Measurements from ENCODE around the gene SATB2.

DNA sequence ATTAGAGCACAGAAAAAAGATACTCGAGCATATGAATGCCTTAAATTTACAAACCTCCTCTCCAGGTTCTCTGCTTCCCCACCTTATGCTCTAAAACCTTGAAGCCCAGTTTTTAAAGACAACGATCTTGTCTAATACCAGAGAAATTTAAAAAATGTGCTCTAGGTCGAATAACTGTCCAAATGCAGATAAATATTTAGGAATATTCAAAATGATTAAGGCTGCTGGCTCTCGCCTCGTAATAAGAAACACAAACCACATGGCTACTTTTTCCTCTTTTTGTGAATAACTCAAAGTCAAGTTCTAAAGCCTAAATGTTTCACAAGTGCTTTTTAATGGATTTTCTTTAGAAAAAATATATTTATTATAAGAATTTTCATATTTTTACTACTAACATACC, 101.3 kb downstream of the SATB2 start:
- TF ChIP-seq, protein P1, sequence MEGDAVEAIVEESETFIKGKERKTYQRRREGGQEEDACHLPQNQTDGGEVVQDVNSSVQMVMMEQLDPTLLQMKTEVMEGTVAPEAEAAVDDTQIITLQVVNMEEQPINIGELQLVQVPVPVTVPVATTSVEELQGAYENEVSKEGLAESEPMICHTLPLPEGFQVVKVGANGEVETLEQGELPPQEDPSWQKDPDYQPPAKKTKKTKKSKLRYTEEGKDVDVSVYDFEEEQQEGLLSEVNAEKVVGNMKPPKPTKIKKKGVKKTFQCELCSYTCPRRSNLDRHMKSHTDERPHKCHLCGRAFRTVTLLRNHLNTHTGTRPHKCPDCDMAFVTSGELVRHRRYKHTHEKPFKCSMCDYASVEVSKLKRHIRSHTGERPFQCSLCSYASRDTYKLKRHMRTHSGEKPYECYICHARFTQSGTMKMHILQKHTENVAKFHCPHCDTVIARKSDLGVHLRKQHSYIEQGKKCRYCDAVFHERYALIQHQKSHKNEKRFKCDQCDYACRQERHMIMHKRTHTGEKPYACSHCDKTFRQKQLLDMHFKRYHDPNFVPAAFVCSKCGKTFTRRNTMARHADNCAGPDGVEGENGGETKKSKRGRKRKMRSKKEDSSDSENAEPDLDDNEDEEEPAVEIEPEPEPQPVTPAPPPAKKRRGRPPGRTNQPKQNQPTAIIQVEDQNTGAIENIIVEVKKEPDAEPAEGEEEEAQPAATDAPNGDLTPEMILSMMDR (IDR thresholded peaks at IDR 0.05), result no peak
- TF ChIP-seq POLR2A (IDR thresholded peaks at IDR 0.05), result no peak
